ENCODE measurements around the gene MAP6D1. TPM values are rescaled to one million over a fixed set of nuclear protein-coding genes. Genes with fewer than 3 reads are reported as not detected.

MAP6D1 gene
- total and polyA plus RNA-seq, 2 donors (not counting 1 experiment from before 2014, with no cell fraction given) = 0.46 to 4.2 TPM

GRCh38 chr3:183808355-183808754, 17.0 kb downstream of the MAP6D1 start:
- Histone ChIP-seq H3K36me3 (replicated peaks in 1 of 2; ENCODE audit: control extremely low read depth in 1 of 2, control insufficient read depth in 1 of 2, extremely low read depth in 1 of 2, insufficient read depth in 2 of 2, low read length in 1 of 2) (peaks cover 5 to 65% of the 10 kb centered on the region in 2 experiments), H2AFZ (ENCODE audit: insufficient read depth, low read depth, low read length, poor library complexity, severe bottlenecking) (no peak overlapping the region), H3K4me3 (ENCODE audit: control extremely low read depth in 1 of 5, extremely low read depth in 1 of 5, insufficient read depth in 1 of 5, low read depth in 2 of 5, low read length in 4 of 5) (no peak overlapping the region), H3K27ac (ENCODE audit: low read length in 2 of 2) (no peak overlapping the region), H4K20me1 (ENCODE audit: control insufficient read depth, insufficient read depth, low read length, poor library complexity, severe bottlenecking) (no peaks in the 10 kb centered on the region), H3K9ac (ENCODE audit: low read length) (no peak overlapping the region), H3K27me3 (replicated peaks in 1 of 4; ENCODE audit: control extremely low read depth in 1 of 4, control insufficient read depth in 3 of 4, insufficient read depth in 4 of 4, low read length in 3 of 4) (no peaks in the 10 kb centered on the region), H3K4me2 (replicated peaks; ENCODE audit: low read depth, low read length, poor library complexity, severe bottlenecking) (no peak overlapping the region), H3K79me2 (ENCODE audit: control insufficient read depth, insufficient read depth, low read length) (no peaks in the 10 kb centered on the region), H3K4me1 (ENCODE audit: control insufficient read depth in 2 of 2, insufficient read depth in 2 of 2, low read length in 2 of 2) (no peaks in the 10 kb centered on the region), H3K9me3 (ENCODE audit: control extremely low read depth in 1 of 3, control insufficient read depth in 2 of 3, insufficient read depth in 1 of 3, low read length in 2 of 3) (no peaks in the 10 kb centered on the region)
- no peak overlapping the region for H3K4me3 Mint-ChIP-seq
- DNase-seq (no peak), ATAC-seq (ENCODE audit: low read depth) (no peak)
- WGBS (ENCODE audit: insufficient coverage) = 92% methylated on average over 9 of the region's 11 CpGs
- no peak overlapping the region for H3K27ac Mint-ChIP-seq
- no peaks in the 10 kb centered on the region for H3K9me3 Mint-ChIP-seq (ENCODE audit: insufficient read depth)
- intact Hi-C loops (cut with micrococcal nuclease) = no loop called here
- POLR2A ChIA-PET = no interaction called here
- no peaks in the 10 kb centered on the region for H3K27me3 Mint-ChIP-seq
- CTCF ChIA-PET = no interaction called here
- H3K4me1 Mint-ChIP-seq = no peaks in the 10 kb centered on the region
- TF ChIP-seq CTCF (IDR thresholded peaks at IDR 0.05) = no peak
- no peak for TF ChIP-seq EZH2 (IDR thresholded peaks at IDR 0.05; ENCODE audit: borderline replicate concordance, insufficient read depth, low read depth, low read length, poor library complexity, severe bottlenecking)

GRCh38 chr3:183807881-183808280, 17.5 kb downstream of the MAP6D1 start:
- ChIA-PET CTCF (no interaction called here), POLR2A (no interaction called here)
- no peak for ATAC-seq (ENCODE audit: low read depth)
- no peaks in the 10 kb centered on the region for H4K20me1 ChIP-seq (ENCODE audit: control insufficient read depth, insufficient read depth, low read length, poor library complexity, severe bottlenecking)
- no peak overlapping the region for H3K9ac ChIP-seq (ENCODE audit: low read length)
- no peak for DNase-seq
- TF ChIP-seq EZH2 (IDR thresholded peaks at IDR 0.05; ENCODE audit: borderline replicate concordance, insufficient read depth, low read depth, low read length, poor library complexity, severe bottlenecking) (no peak), CTCF (IDR thresholded peaks at IDR 0.05) (no peak)
- no peak overlapping the region for H2AFZ ChIP-seq (ENCODE audit: insufficient read depth, low read depth, low read length, poor library complexity, severe bottlenecking)
- H3K4me1 Mint-ChIP-seq = no peaks in the 10 kb centered on the region
- no peaks in the 10 kb centered on the region for H3K4me1 ChIP-seq (ENCODE audit: control insufficient read depth in 2 of 2, insufficient read depth in 2 of 2, low read length in 2 of 2)
- no peaks in the 10 kb centered on the region for H3K27me3 ChIP-seq (replicated peaks in 1 of 4; ENCODE audit: control extremely low read depth in 1 of 4, control insufficient read depth in 3 of 4, insufficient read depth in 4 of 4, low read length in 3 of 4)
- intact Hi-C loops (cut with micrococcal nuclease) = no loop called here
- peaks cover 5 to 68% of the 10 kb centered on the region in 2 experiments for H3K36me3 ChIP-seq (replicated peaks in 1 of 2; ENCODE audit: control extremely low read depth in 1 of 2, control insufficient read depth in 1 of 2, extremely low read depth in 1 of 2, insufficient read depth in 2 of 2, low read length in 1 of 2)
- no peak overlapping the region for H3K27ac Mint-ChIP-seq
- H3K27me3 Mint-ChIP-seq = no peaks in the 10 kb centered on the region
- no peak overlapping the region for H3K4me3 Mint-ChIP-seq
- no peaks in the 10 kb centered on the region for H3K9me3 Mint-ChIP-seq (ENCODE audit: insufficient read depth)
- no peak overlapping the region for H3K4me2 ChIP-seq (replicated peaks; ENCODE audit: low read depth, low read length, poor library complexity, severe bottlenecking)
- no peak overlapping the region for H3K27ac ChIP-seq (ENCODE audit: low read length in 2 of 2)
- 98% methylated on average over 12 of the region's 12 CpGs for WGBS (ENCODE audit: insufficient coverage)
- H3K4me3 ChIP-seq (ENCODE audit: control extremely low read depth in 1 of 5, extremely low read depth in 1 of 5, insufficient read depth in 1 of 5, low read depth in 2 of 5, low read length in 4 of 5) = no peak overlapping the region
- no peaks in the 10 kb centered on the region for H3K9me3 ChIP-seq (ENCODE audit: control extremely low read depth in 1 of 3, control insufficient read depth in 2 of 3, insufficient read depth in 1 of 3, low read length in 2 of 3)
- no peaks in the 10 kb centered on the region for H3K79me2 ChIP-seq (ENCODE audit: control insufficient read depth, insufficient read depth, low read length)
